ENCODE data around the gene A3GALT2.

A3GALT2 gene

DNA sequence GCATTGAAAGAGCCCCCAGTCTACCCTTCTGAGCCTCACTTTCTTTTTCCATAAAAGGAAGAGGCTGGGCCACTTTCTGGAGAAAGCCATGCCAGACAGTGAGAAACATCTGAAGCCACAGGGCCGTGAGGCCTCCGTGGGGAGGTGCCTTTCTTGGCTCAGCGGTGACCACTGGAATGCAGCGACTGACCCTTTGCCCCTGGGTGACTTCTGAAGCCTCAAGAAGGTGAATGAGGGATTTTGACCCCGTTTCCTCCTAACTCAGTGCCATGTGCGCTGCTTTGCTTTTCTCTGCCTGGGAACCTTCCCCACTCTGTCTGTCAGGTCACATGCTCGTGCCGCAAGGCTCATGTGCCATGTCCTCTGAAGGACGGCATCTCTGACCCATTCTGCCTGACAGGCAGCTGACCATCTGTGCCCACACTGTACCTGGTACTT lies 44.7 kb upstream of the A3GALT2 start:
- TF ChIP-seq, protein P1, sequence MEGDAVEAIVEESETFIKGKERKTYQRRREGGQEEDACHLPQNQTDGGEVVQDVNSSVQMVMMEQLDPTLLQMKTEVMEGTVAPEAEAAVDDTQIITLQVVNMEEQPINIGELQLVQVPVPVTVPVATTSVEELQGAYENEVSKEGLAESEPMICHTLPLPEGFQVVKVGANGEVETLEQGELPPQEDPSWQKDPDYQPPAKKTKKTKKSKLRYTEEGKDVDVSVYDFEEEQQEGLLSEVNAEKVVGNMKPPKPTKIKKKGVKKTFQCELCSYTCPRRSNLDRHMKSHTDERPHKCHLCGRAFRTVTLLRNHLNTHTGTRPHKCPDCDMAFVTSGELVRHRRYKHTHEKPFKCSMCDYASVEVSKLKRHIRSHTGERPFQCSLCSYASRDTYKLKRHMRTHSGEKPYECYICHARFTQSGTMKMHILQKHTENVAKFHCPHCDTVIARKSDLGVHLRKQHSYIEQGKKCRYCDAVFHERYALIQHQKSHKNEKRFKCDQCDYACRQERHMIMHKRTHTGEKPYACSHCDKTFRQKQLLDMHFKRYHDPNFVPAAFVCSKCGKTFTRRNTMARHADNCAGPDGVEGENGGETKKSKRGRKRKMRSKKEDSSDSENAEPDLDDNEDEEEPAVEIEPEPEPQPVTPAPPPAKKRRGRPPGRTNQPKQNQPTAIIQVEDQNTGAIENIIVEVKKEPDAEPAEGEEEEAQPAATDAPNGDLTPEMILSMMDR (conservative IDR thresholded peaks at IDR 0.05), result no peak
- TF ChIP-seq ZFX (IDR thresholded peaks at IDR 0.05), result no peak
- H3K27ac ChIP-seq, result no peak overlapping the region

DNA sequence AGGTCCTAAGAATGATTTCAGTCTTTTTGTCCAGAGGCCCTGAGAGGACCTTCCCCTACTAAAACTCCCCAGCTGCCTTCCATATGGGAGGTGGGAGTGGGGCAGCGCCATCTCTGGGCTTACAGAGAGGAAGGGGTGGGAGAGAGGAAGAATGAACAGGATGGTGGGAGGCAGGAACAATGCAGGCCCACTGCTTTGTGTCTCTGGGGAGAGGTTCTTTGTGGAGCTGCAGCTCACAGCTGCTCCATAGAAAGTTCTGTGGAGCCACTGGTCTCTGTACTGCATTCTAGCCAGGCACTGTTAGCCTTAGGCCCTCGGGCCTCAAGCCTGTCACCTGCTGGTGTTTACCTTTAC lies 43.6 kb upstream of the A3GALT2 start:
- TF ChIP-seq, protein P1 (conservative IDR thresholded peaks at IDR 0.05), result no peak
- no peak for TF ChIP-seq ZFX (IDR thresholded peaks at IDR 0.05)
- H3K27ac ChIP-seq, result no peak overlapping the region

DNA sequence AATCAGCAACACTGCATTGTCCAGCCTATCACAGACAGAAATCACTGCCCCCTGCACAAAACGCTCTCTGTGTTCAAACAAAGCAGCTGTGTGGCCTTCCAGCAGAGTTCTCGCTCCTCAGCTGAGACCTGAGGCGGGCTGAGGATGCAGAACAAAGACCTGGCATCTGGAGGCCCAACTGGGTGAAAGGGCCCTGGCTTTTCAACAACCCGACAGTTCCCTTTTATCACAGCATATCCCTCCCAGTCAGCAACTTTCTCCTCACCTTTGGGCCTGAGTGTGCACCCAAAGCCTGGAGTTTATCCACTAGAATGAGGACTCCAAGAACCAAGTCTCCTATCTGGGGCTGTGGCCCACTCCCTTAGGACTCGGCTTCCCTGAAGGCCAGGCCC lies 42.6 kb upstream of the A3GALT2 start:
- no peak overlapping the region for H3K27ac ChIP-seq
- TF ChIP-seq, protein P1 (conservative IDR thresholded peaks at IDR 0.05), result no peak
- no peak for TF ChIP-seq ZFX (IDR thresholded peaks at IDR 0.05)

DNA sequence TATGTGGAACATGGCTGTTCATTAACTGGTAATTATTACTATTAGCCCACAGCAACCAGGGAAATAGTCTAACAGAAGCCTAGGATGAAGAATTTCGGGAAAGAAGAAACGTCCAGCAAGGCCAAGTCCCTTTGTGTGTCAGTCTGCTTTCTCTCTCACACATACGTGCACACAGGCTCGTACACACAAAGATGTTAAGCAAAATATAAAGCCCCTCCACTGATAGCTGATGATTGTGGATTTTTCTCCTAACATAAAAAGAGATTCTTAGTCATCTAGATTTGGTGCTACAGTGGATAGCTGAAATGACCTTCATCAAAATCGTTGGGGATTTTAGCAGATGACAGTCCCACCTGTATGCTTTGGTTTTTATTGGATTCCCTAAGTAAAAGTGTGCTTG lies 42.1 kb upstream of the A3GALT2 start:
- no peak overlapping the region for H3K27ac ChIP-seq
- no peak for TF ChIP-seq ZFX (IDR thresholded peaks at IDR 0.05)
- TF ChIP-seq, protein P1 (conservative IDR thresholded peaks at IDR 0.05), result no peak

DNA sequence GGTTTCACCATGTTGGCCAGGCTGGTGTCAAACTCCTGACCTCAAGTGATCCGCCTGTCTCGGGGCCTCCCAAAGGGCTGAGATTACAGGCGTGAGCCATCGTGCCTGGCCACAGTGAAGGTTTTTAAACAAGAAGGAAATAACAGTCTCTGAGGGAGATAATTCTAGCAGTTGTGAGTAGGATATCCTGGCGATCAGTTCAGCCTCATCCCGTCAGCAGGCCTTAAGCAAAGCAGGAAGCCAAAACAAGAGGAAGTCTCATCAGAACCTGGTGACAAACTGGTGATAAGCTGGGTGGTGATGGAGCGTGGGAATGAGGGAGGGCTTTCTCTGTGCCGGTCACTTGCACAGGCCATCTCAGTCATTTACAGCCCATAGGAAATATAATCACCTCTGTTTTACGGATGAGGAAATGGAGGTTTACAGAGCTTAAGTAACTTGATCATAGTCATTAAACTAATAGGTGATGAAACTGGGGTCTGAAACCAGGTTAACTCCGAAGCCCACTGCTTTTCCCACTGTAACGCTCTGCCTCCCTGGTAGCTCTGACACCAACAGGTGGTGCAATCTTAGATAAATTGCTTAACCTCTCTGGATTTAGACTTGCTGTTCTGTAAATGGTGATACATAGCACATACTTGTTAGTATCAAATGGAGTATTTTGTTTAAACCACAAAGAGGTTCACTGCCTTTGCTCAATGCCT lies 40.8 kb upstream of the A3GALT2 start:
- TF ChIP-seq, protein P1 (conservative IDR thresholded peaks at IDR 0.05), result no peak
- TF ChIP-seq ZFX (IDR thresholded peaks at IDR 0.05), result no peak
- no peak overlapping the region for H3K27ac ChIP-seq

DNA sequence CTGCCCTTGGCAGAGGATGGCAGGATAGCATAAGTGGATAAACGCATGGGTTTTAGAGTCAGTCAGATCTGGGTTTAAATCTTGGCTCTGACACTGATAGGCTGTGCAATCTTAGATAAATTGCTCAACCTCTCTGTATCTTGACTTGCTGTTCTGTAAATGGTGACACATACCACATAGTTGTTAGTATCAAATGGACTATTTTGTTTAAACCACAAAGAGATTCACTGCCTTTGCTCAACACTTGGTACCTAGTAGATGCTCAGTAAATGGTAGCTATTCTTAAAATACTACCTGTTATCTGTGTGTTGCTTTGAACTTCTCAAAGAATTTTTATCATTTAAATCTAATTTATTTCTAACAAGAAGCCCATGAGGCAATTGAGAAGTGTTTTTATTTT lies 39.5 kb upstream of the A3GALT2 start:
- H3K27ac ChIP-seq, result no peak overlapping the region
- TF ChIP-seq, protein P1 (conservative IDR thresholded peaks at IDR 0.05), result no peak
- no peak for TF ChIP-seq ZFX (IDR thresholded peaks at IDR 0.05)

DNA sequence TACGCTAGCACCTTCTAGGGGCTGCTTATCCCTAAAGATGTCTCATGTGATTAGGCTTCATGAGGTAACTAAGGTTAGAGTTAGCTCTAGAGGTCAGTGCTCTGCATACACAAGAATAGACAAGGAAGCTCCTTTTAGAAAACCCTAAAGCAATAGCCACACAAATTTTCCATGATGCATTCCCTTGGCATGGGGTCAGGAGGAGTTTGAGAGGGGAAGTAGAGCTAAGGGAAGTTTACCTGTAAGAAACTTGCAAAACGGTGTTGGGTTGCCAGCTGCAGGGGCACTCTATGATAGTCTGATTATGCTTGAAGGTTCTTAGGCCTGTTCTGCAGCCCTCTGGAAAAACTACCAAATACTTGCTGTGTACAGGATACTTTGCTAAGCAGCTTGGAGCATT lies 39.0 kb upstream of the A3GALT2 start:
- no peak for TF ChIP-seq ZFX (IDR thresholded peaks at IDR 0.05)
- TF ChIP-seq, protein P1 (conservative IDR thresholded peaks at IDR 0.05), result no peak
- H3K27ac ChIP-seq, result no peak overlapping the region
